HepG2 (cell line): ENCODE measurements around the gene IL1RAP. TPM values are rescaled to one million over a fixed set of nuclear protein-coding genes. Genes with fewer than 3 reads are reported as not detected.

ENCODE experiments used
- AHDC1 ChIP-seq: sonication (generic); formaldehyde crosslinking; IDR thresholded peaks from 2 replicates; pipeline ENCODE4 v1.5.1; 2020; ENCODE audit warnings: mild to moderate bottlenecking, missing genetic modification reagents, borderline replicate concordance
- ARID3A ChIP-seq: IDR thresholded peaks from 2 replicates; pipeline ENCODE4 v1.6.1; 2012; ENCODE audit warnings: low read depth, low read length, improper control_type of control experiment
- ELF4 ChIP-seq: sonication (generic); formaldehyde crosslinking; IDR thresholded peaks from 2 replicates; pipeline ENCODE4 v1.5.0; 2020; ENCODE audit warnings: missing genetic modification reagents, mild to moderate bottlenecking, moderate library complexity, borderline replicate concordance
- KDM6A ChIP-seq: IDR thresholded peaks from 2 replicates; pipeline ENCODE4 v1.6.1; 2016; ENCODE audit warnings: low read depth
- KMT2A ChIP-seq: sonication (generic); formaldehyde crosslinking; IDR thresholded peaks from 2 replicates; pipeline ENCODE4 v1.4.0; 2020; ENCODE audit warnings: missing genetic modification reagents
- NCOA5 ChIP-seq: sonication (generic); formaldehyde crosslinking; IDR thresholded peaks from 2 replicates; pipeline ENCODE4 v1.4.0; 2020; ENCODE audit warnings: missing genetic modification reagents
- NONO ChIP-seq, 2 experiments: fragments of 450-650 bp in 1 of 2; sonication (generic) in 1 of 2; formaldehyde crosslinking in 1 of 2; IDR thresholded peaks in 1 of 2; conservative IDR thresholded peaks in 1 of 2; 2 replicates each; pipeline versions ENCODE4 v1.6.1 to v1.8.0; 2017 to 2022; ENCODE audit warnings: mild to moderate bottlenecking in 1 of 2, missing genetic modification reagents in 1 of 2, moderate library complexity in 1 of 2
- NR2C2 ChIP-seq: sonication (generic); formaldehyde crosslinking; IDR thresholded peaks from 2 replicates; pipeline ENCODE4 v1.4.0; 2020; ENCODE audit warnings: missing genetic modification reagents, mild to moderate bottlenecking, moderate library complexity, borderline replicate concordance
- PLSCR1 ChIP-seq: sonication (generic); formaldehyde crosslinking; IDR thresholded peaks from 2 replicates; pipeline ENCODE4 v1.5.0; 2020; ENCODE audit warnings: missing genetic modification reagents, mild to moderate bottlenecking, borderline replicate concordance
- RFXANK ChIP-seq: IDR thresholded peaks from 2 replicates; pipeline ENCODE4 v1.6.1; 2016
- SNRNP70 ChIP-seq: fragments of 200-400 bp; formaldehyde crosslinking; IDR thresholded peaks from 2 replicates; pipeline ENCODE4 v1.6.1; 2017; ENCODE audit warnings: mild to moderate bottlenecking, low read depth, low read length, moderate library complexity
- SP1 ChIP-seq, 2 experiments: fragments of 450-650 bp in 1 of 2; sonication (generic) in 1 of 2; formaldehyde crosslinking in 1 of 2; IDR thresholded peaks; 2 replicates each; pipeline versions ENCODE4 v1.4.0 to v1.6.1; 2016 to 2020; ENCODE audit warnings: missing genetic modification reagents in 1 of 2
- THYN1 ChIP-seq: sonication (generic); formaldehyde crosslinking; IDR thresholded peaks from 2 replicates; pipeline ENCODE4 v1.8.1; 2023; ENCODE audit warnings: low read depth, mild to moderate bottlenecking, moderate library complexity, missing genetic modification reagents, borderline replicate concordance
- TMF1 ChIP-seq: sonication (generic); formaldehyde crosslinking; IDR thresholded peaks from 2 replicates; pipeline ENCODE4 v1.8.1; 2022; ENCODE audit warnings: low read depth, missing genetic modification reagents
- ZFAT ChIP-seq: sonication (generic); formaldehyde crosslinking; conservative IDR thresholded peaks from 2 replicates; pipeline ENCODE4 v1.8.1; 2023; ENCODE audit warnings: missing genetic modification reagents, inconsistent platforms
- ZNF234 ChIP-seq: sonication (generic); formaldehyde crosslinking; conservative IDR thresholded peaks from 2 replicates; pipeline ENCODE4 v1.5.1; 2020; ENCODE audit warnings: mild to moderate bottlenecking, missing genetic modification reagents
- ZNF354B ChIP-seq: sonication (generic); formaldehyde crosslinking; IDR thresholded peaks from 2 replicates; pipeline ENCODE4 v1.8.0; 2022; ENCODE audit warnings: mild to moderate bottlenecking, missing genetic modification reagents
- ZNF512 ChIP-seq: sonication (generic); formaldehyde crosslinking; IDR thresholded peaks from 2 replicates; pipeline ENCODE4 v1.4.0; 2020; ENCODE audit warnings: mild to moderate bottlenecking, missing genetic modification reagents
- polyA plus RNA-seq, 8 experiments: library from polyadenylated mRNA; depleted of rRNA in 3 of 8; stranded (reverse) in 7 of 8; unstranded in 1 of 8; fragments of >200 nt; fragmentation: Illumina TruSeq in 4 of 8; extraction: Trizol in 4 of 8; gene quantifications; 2 replicates each; pipeline versions ENCODE4 v1.2.1 to v1.2.3, GENCODE V29; 2011 to 2016; ENCODE audit warnings: low read depth in 4 of 8, missing spikeins in 1 of 8, mixed read lengths in 1 of 8; ENCODE audit not compliant: insufficient read depth in 1 of 8
- total RNA-seq, 5 experiments: library from RNA; depleted of rRNA; stranded (reverse); fragments of >200 nt; fragmentation: Illumina TruSeq; extraction: Trizol; gene quantifications; 2 replicates each; pipeline ENCODE4 v1.2.3, GENCODE V29; 2016; ENCODE audit warnings: low read depth in 1 of 5

Gene IL1RAP
- total and polyA plus RNA-seq, 2 of the 13 experiments (the other 11 are each of a cell fraction or from before 2014, with no cell fraction given): 18.3 to 54.9 TPM

- no peak; the same call in 1 of the 2 replicates for TF ChIP-seq ARID3A
- TF ChIP-seq ZNF234: 0 out of 2 replicates have a peak, but pooled peaks have one; percentile 44
- no peak for TF ChIP-seq NONO (IDR thresholded peaks at IDR 0.05)
- peak; percentile 92 for TF ChIP-seq NONO (CRISPR knock-in tag; conservative IDR thresholded peaks at IDR 0.05)
- TF ChIP-seq SNRNP70: no peak
- 0 out of 2 replicates have a peak, but pooled peaks have one; percentile 57 for TF ChIP-seq ELF4 (CRISPR knock-in tag)
- TF ChIP-seq ZFAT (CRISPR knock-in tag): no peak
- TF ChIP-seq KMT2A (CRISPR knock-in tag): peak; percentile 93
- TF ChIP-seq TMF1 (CRISPR knock-in tag): peak; percentile 43; the same call in 1 of the 2 replicates
- TF ChIP-seq ZNF512 (CRISPR knock-in tag): no peak
- TF ChIP-seq NR2C2: peak; percentile 36; the same call in 1 of the 2 replicates
- TF ChIP-seq RFXANK (CRISPR knock-in tag): peak; percentile 49; the same call in 1 of the 2 replicates
- peak; percentile 90 for TF ChIP-seq AHDC1 (CRISPR knock-in tag)
- TF ChIP-seq NCOA5: no peak
- no peak for TF ChIP-seq PLSCR1
- TF ChIP-seq ZNF354B (CRISPR knock-in tag): no peak
- no peak for TF ChIP-seq SP1 (IDR thresholded peaks at IDR 0.05)
- TF ChIP-seq SP1 (CRISPR knock-in tag; IDR thresholded peaks at IDR 0.05): peak; percentile 18; the same call in 1 of the 2 replicates
- no peak for TF ChIP-seq THYN1 (CRISPR knock-in tag)
- TF ChIP-seq KDM6A (CRISPR knock-in tag): no peak
These were observed at the start of gene IL1RAP (continued) for GRCh38 chr3:190513409-190514370.
